H1 (cell line): ENCODE results near the gene TM9SF1. TPM values are rescaled to one million over a fixed set of nuclear protein-coding genes. Genes with fewer than 3 reads are reported as not detected.
A peak's percentile ranks its signal among the peaks of the same experiment; 100 is the strongest.

Experiments used
- CTCF ChIA-PET: fragments of 300-600 bp; sonication (Branson Sonifier 250); formaldehyde crosslinking; loops from one replicate; lab custom pipeline; 2021; ENCODE audit not compliant: partially characterized antibody; lab: Charles Lee
- POLR2A ChIA-PET: fragments of 300-600 bp; sonication (Branson Sonifier 250); formaldehyde crosslinking; loops from one replicate; lab custom pipeline; 2021; ENCODE audit warnings: inconsistent platforms; ENCODE audit not compliant: partially characterized antibody; lab: Charles Lee
- DNase-seq, 2 experiments: peaks; one replicate each; pipeline versions ENCODE4 v3.0.0 to v3.0.0-alpha.2; 2010 to 2022; ENCODE audit warnings: low spot score in 2 of 2, low read depth in 1 of 2, mixed read lengths in 1 of 2
- FAIRE-seq: peaks from 2 replicates; lab custom pipeline; 2011; peaks lifted over from hg19 to GRCh38; lab: Jason Lieb, UNC
- H2AFZ ChIP-seq: 2 replicates; pipeline ENCODE4 v1.8.1; 2012; ENCODE audit warnings: low read length, inconsistent platforms
- H2AK5ac ChIP-seq: 2 replicates; pipeline ENCODE4 v1.6.1; 2013; ENCODE audit warnings: low read depth, low read length
- H2BK120ac ChIP-seq: replicated peaks from 2 replicates; pipeline ENCODE3; 2013; ENCODE audit warnings: low read depth, low read length, inconsistent platforms
- H2BK12ac ChIP-seq: 2 replicates; pipeline ENCODE4 v1.6.1; 2013; ENCODE audit warnings: low read depth, low read length
- H2BK15ac ChIP-seq: 2 replicates; pipeline ENCODE4 v1.6.1; 2013; ENCODE audit warnings: low read length
- H2BK20ac ChIP-seq: 2 replicates; pipeline ENCODE4 v1.6.1; 2013; ENCODE audit warnings: low read length
- H2BK5ac ChIP-seq: 2 replicates; pipeline ENCODE4 v1.6.1; 2013; ENCODE audit warnings: low read depth, low read length
- H3K14ac ChIP-seq: 2 replicates; pipeline ENCODE4 v1.6.1; 2013; ENCODE audit warnings: inconsistent platforms; ENCODE audit not compliant: insufficient read length
- H3K18ac ChIP-seq: 2 replicates; pipeline ENCODE4 v1.6.1; 2013; ENCODE audit warnings: low read length; ENCODE audit errors: extremely low read depth
- H3K23ac ChIP-seq: 2 replicates; pipeline ENCODE4 v1.6.1; 2013; ENCODE audit warnings: inconsistent platforms; ENCODE audit not compliant: insufficient read length
- H3K23me2 ChIP-seq: 2 replicates; pipeline ENCODE4 v1.6.1; 2013; ENCODE audit warnings: low read depth, low read length
- H3K27ac ChIP-seq: 2 replicates; pipeline ENCODE4 v1.6.1; 2011; ENCODE audit warnings: low read depth, low read length, inconsistent platforms
- H3K27me3 ChIP-seq, 4 experiments: replicated peaks in 1 of 4; 1 replicate in 1 of 4; 2 replicates in 3 of 4; pipeline versions ENCODE4 v1.6.1 to v1.8.1; 2011 to 2013; ENCODE audit warnings: low read length in 3 of 4, mild to moderate bottlenecking in 3 of 4, inconsistent platforms in 2 of 4, mixed read lengths in 2 of 4, moderate library complexity in 1 of 4; ENCODE audit not compliant: control insufficient read depth in 3 of 4, insufficient read depth in 3 of 4; ENCODE audit errors: extremely low read depth in 1 of 4
- H3K36me3 ChIP-seq, 4 experiments: 2 replicates each; pipeline versions ENCODE4 v1.6.1 to v1.8.1; 2011 to 2013; ENCODE audit warnings: mild to moderate bottlenecking in 4 of 4, low read length in 3 of 4, moderate library complexity in 2 of 4, control low read depth in 1 of 4, inconsistent platforms in 1 of 4; ENCODE audit not compliant: insufficient read depth in 4 of 4, control insufficient read depth in 2 of 4
- H3K4ac ChIP-seq: replicated peaks from 2 replicates; pipeline ENCODE3; 2013; ENCODE audit warnings: low read length, low read depth, mixed read lengths, inconsistent platforms; ENCODE audit not compliant: insufficient read length
- H3K4me1 ChIP-seq, 4 experiments: replicated peaks in 1 of 4; 1 replicate in 1 of 4; 2 replicates in 3 of 4; pipeline versions ENCODE4 v1.6.1 to v1.8.1; 2011 to 2013; ENCODE audit warnings: low read length in 3 of 4, inconsistent platforms in 2 of 4, mixed read lengths in 1 of 4; ENCODE audit not compliant: insufficient read depth in 4 of 4, control insufficient read depth in 3 of 4
- H3K4me2 ChIP-seq, 2 experiments: 2 replicates each; pipeline versions ENCODE4 v1.6.1 to v1.8.1; 2011 to 2013; ENCODE audit warnings: low read depth in 2 of 2, low read length in 2 of 2, control low read depth in 1 of 2, inconsistent platforms in 1 of 2, mild to moderate bottlenecking in 1 of 2; ENCODE audit not compliant: insufficient read depth in 1 of 2
- H3K4me3 ChIP-seq, 4 experiments: fragments of 200-600, 300-600 bp in 1 of 4; sonication (generic), shearing (Covaris generic), sonication (Bioruptor Twin) in 1 of 4; 2 replicates each; pipeline versions ENCODE4 v1.5.1 to v1.8.1; 2011 to 2016; ENCODE audit warnings: low read length in 4 of 4, low read depth in 3 of 4, control low read depth in 2 of 4, inconsistent platforms in 2 of 4, mild to moderate bottlenecking in 2 of 4, mixed read lengths in 1 of 4, moderate library complexity in 1 of 4; ENCODE audit not compliant: insufficient read depth in 2 of 4; ENCODE audit errors: extremely low read depth in 1 of 4
- H3K56ac ChIP-seq: replicated peaks from 2 replicates; pipeline ENCODE3; 2013; ENCODE audit warnings: low read depth, mild to moderate bottlenecking, mixed read lengths, low read length, inconsistent platforms; ENCODE audit not compliant: insufficient read length
- H3K79me1 ChIP-seq: 2 replicates; pipeline ENCODE4 v1.6.1; 2013; ENCODE audit warnings: low read depth, low read length, control low read depth
- H3K79me2 ChIP-seq, 2 experiments: 2 replicates each; pipeline versions ENCODE4 v1.6.1 to v1.8.1; 2012 to 2013; ENCODE audit warnings: low read length in 2 of 2, mild to moderate bottlenecking in 2 of 2, inconsistent platforms in 1 of 2; ENCODE audit not compliant: insufficient read depth in 2 of 2, control insufficient read depth in 1 of 2
- H3K9ac ChIP-seq, 4 experiments: replicated peaks in 1 of 4; 1 replicate in 1 of 4; 2 replicates in 3 of 4; pipeline versions ENCODE4 v1.6.1 to v1.8.1; 2011 to 2013; ENCODE audit warnings: low read depth in 3 of 4, low read length in 3 of 4, control low read depth in 2 of 4, mild to moderate bottlenecking in 2 of 4, moderate library complexity in 2 of 4, inconsistent platforms in 1 of 4; ENCODE audit errors: extremely low read depth in 1 of 4
- H3K9me3 ChIP-seq, 2 experiments: 2 replicates each; pipeline versions ENCODE4 v1.6.1 to v1.8.1; 2012 to 2013; ENCODE audit warnings: mild to moderate bottlenecking in 2 of 2, moderate library complexity in 2 of 2, control low read depth in 1 of 2, inconsistent platforms in 1 of 2, low read depth in 1 of 2, low read length in 1 of 2, mixed read lengths in 1 of 2; ENCODE audit not compliant: insufficient read depth in 2 of 2
- H4K20me1 ChIP-seq, 2 experiments: replicated peaks in 1 of 2; 2 replicates each; pipeline versions ENCODE3 to v1.8.1; 2011 to 2013; ENCODE audit warnings: inconsistent platforms in 2 of 2, low read length in 2 of 2, mild to moderate bottlenecking in 1 of 2; ENCODE audit not compliant: insufficient read depth in 2 of 2, control insufficient read depth in 1 of 2
- H4K5ac ChIP-seq: 2 replicates; pipeline ENCODE4 v1.6.1; 2013; ENCODE audit warnings: low read length, low read depth, mixed read lengths, inconsistent platforms; ENCODE audit not compliant: insufficient read length
- H4K8ac ChIP-seq: 2 replicates; pipeline ENCODE4 v1.8.0; 2013; ENCODE audit warnings: mild to moderate bottlenecking, moderate library complexity, low read length, inconsistent platforms; ENCODE audit not compliant: insufficient read depth; ENCODE audit errors: extremely low read depth
- H4K91ac ChIP-seq: replicated peaks from 2 replicates; pipeline ENCODE3; 2013; ENCODE audit warnings: low read length, mixed read lengths, inconsistent platforms; ENCODE audit not compliant: insufficient read length
- CBX5 ChIP-seq: fragments of 300-800, 300-1000 bp; sonication (generic); IDR thresholded peaks from 2 replicates; pipeline ENCODE4 v1.7.1; 2016; ENCODE audit warnings: antibody characterized with exemption, low read length, low read depth
- CREB1 ChIP-seq: IDR thresholded peaks from 2 replicates; pipeline ENCODE4 v1.6.1; 2012; ENCODE audit warnings: inconsistent platforms
- FOSL1 ChIP-seq: IDR thresholded peaks from 2 replicates; pipeline ENCODE4 v1.6.1; 2011; ENCODE audit warnings: mild to moderate bottlenecking, low read depth, low read length, moderate library complexity; ENCODE audit not compliant: insufficient read depth
- HDAC6 ChIP-seq: IDR thresholded peaks from one replicate; pipeline ENCODE4 v1.7.1; 2012; ENCODE audit warnings: low read depth, mild to moderate bottlenecking, inconsistent platforms, low read length, moderate library complexity
- KDM5A ChIP-seq: fragments of 200-600 bp; IDR thresholded peaks from 2 replicates; pipeline ENCODE4 v1.7.1; 2012; ENCODE audit warnings: mild to moderate bottlenecking, low read length, inconsistent platforms, mixed read lengths
- PHF8 ChIP-seq: fragments of 200-600 bp; sonication (generic); conservative IDR thresholded peaks from 2 replicates; pipeline ENCODE4 v1.7.1; 2012; ENCODE audit warnings: low read depth, mild to moderate bottlenecking, inconsistent platforms, low read length, moderate library complexity
- POLR2AphosphoS5 ChIP-seq: IDR thresholded peaks from 2 replicates; pipeline ENCODE4 v1.6.1; 2011; ENCODE audit warnings: low read depth, low read length
- POU5F1 ChIP-seq: IDR thresholded peaks from 2 replicates; pipeline ENCODE4 v1.6.1; 2011; ENCODE audit warnings: low read depth, mild to moderate bottlenecking, low read length, moderate library complexity
- SP2 ChIP-seq: IDR thresholded peaks from 2 replicates; pipeline ENCODE4 v1.6.1; 2012; ENCODE audit warnings: mild to moderate bottlenecking, low read length, inconsistent platforms
- TBP ChIP-seq: IDR thresholded peaks from 2 replicates; pipeline ENCODE4 v1.6.1; 2011; ENCODE audit warnings: low read depth, low read length, improper control_type of control experiment
- TEAD4 ChIP-seq: IDR thresholded peaks from 2 replicates; pipeline ENCODE4 v1.6.1; 2012; ENCODE audit warnings: low read depth, low read length, inconsistent platforms, mixed read lengths
- WGBS, 2 experiments: shearing (Covaris generic) in 1 of 2; methylation state at CpG; one replicate each; pipeline versions ENCODE4 v1.1.6 to v1.1.7; 2013 to 2015; ENCODE audit warnings: low lambda C conversion rate in 2 of 2, mixed read lengths in 2 of 2, inconsistent platforms in 1 of 2, low coverage in 1 of 2, missing lambda C conversion rate in 1 of 2; ENCODE audit not compliant: insufficient replicate concordance in 2 of 2, insufficient coverage in 1 of 2, insufficient read length in 1 of 2; ENCODE audit errors: extremely low coverage in 1 of 2, missing lambda C conversion rate in 1 of 2; 5-methylcytosine and 5-hydroxymethylcytosine counted together
- polyA plus RNA-seq, 7 experiments: library from polyadenylated mRNA; depleted of rRNA in 3 of 7; stranded (reverse) in 5 of 7; unstranded in 2 of 7; fragments of >200 nt in 5 of 7; fragments of 200-250 nt in 2 of 7; gene quantifications; 1 replicate in 5 of 7; 2 replicates in 1 of 7; 4 replicates in 1 of 7; pipeline versions ENCODE4 v1.2.1 to v1.2.3, GENCODE V29; 2011 to 2013; ENCODE audit warnings: missing spikeins in 2 of 7, mixed read lengths in 2 of 7
- total RNA-seq: library from RNA; stranded (reverse); fragmentation: NEBNext Ultra II Directional; extraction: Animal tissue kit (Norgen Biotek cat#: 25700); gene quantifications from 2 replicates; pipeline ENCODE4 v1.2.1, GENCODE V29; 2021
- TF ChIP-seq, protein P1 (sequence below): IDR thresholded peaks from 2 replicates; pipeline ENCODE4 v1.6.1; 2012; ENCODE audit warnings: low read length, inconsistent platforms

TM9SF1 gene
- total and polyA plus RNA-seq, 2 of the 8 experiments (the other 6 are each of a cell fraction or from before 2014, with no cell fraction given): 22.2 to 29.2 TPM

DNA sequence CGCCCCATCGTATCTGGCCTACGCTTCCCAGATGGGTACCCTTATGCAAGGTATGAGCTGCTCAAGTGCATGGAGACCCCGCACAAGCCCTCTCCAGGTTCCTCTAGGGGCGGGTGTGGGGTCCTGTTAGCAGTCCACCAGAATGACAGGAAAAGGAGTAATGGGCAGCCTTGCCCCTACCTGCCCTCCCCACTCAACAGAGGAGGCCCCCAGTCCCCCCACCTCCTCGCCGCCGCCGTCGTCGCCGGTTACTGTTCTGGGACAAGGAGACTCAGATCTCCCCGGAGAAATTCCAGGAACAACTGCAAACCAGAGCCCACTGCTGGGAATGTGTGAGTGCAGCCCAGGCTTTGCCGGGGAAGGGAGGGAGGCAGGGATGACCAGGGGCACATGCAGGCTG lies 17.4 kb downstream of the TM9SF1 start:
- no peak overlapping the region for H3K14ac ChIP-seq
- peaks cover 14 to 42% (median 37%) of the 10 kb centered on the region in 4 experiments for H3K36me3 ChIP-seq
- POLR2A ChIA-PET: interaction anchor here (0.6 to 10.7 kb wide), 15 partner anchors 9 to 575 kb away, joined by 3 to 158 read pairs (median 4); partner anchors contain the start of genes IPO4, IRF9 and PSME2
- WGBS, 2 experiments: 96% methylated on average over 11 of the region's 14 CpGs; no CpG with 5 or more reads in 1 of the 2 experiments
- DNase-seq: no peak
- no peak overlapping the region for H3K18ac ChIP-seq
- H3K27me3 ChIP-seq: no peaks in the 10 kb centered on the region
- H2AFZ ChIP-seq: no peak overlapping the region
- H3K9ac ChIP-seq: no peak overlapping the region
- no peaks in the 10 kb centered on the region for H3K79me2 ChIP-seq
- no peak overlapping the region for H3K4me3 ChIP-seq
- H2BK15ac ChIP-seq: no peak overlapping the region
- TF ChIP-seq PHF8: no peak
- no peak for TF ChIP-seq SP2
- TF ChIP-seq, protein P1, sequence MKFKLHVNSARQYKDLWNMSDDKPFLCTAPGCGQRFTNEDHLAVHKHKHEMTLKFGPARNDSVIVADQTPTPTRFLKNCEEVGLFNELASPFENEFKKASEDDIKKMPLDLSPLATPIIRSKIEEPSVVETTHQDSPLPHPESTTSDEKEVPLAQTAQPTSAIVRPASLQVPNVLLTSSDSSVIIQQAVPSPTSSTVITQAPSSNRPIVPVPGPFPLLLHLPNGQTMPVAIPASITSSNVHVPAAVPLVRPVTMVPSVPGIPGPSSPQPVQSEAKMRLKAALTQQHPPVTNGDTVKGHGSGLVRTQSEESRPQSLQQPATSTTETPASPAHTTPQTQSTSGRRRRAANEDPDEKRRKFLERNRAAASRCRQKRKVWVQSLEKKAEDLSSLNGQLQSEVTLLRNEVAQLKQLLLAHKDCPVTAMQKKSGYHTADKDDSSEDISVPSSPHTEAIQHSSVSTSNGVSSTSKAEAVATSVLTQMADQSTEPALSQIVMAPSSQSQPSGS: no peak
- TF ChIP-seq CBX5: no peak
- no peak for TF ChIP-seq HDAC6
- no peak for TF ChIP-seq TEAD4
- TF ChIP-seq TBP: no peak
- TF ChIP-seq POLR2AphosphoS5: no peak
- no peak for TF ChIP-seq FOSL1
- no peak for TF ChIP-seq CREB1
- no peak for TF ChIP-seq POU5F1
- TF ChIP-seq KDM5A: no peak
- TF ChIP-seq, all 59 proteins: peak for 0
- Histone ChIP-seq H3K9me3 (no peaks in the 10 kb centered on the region), H2BK20ac (no peak overlapping the region), H2BK5ac (no peak overlapping the region), H2BK12ac (no peak overlapping the region), H3K4me1 (peaks cover 0 to 2% (median 1%) of the 10 kb centered on the region in 4 experiments; a peak in 4 of 7 replicates), H3K27ac (no peak overlapping the region), H3K23ac (no peak overlapping the region), H3K4ac (no peak overlapping the region), H4K5ac (no peak overlapping the region), H2AK5ac (no peak overlapping the region), H4K20me1 (peaks cover 2 to 15% of the 10 kb centered on the region in 2 experiments), H3K56ac (no peak overlapping the region), H3K79me1 (0 out of 2 replicates have a peak, but pooled peaks cover 2% of the 10 kb centered on the region), H3K23me2 (no peaks in the 10 kb centered on the region), H2BK120ac (no peak overlapping the region), H4K91ac (no peak overlapping the region), H4K8ac (peak overlapping the region; percentile 39; the same call in 1 of the 2 replicates), H3K4me2 (no peak overlapping the region)
- no peak for FAIRE-seq
- CTCF ChIA-PET: interaction anchor here (0.9 to 1.1 kb wide), 2 partner anchors 16 to 125 kb away, joined by 3 to 4 read pairs; partner anchors contain the start of gene IRF9
